Neutrophil (primary cell): Measurements from ENCODE around the gene MTMR6.

Source experiments
- H3K27ac ChIP-seq: fragments of 200-600 bp; sonication (generic); 2 replicates; pipeline ENCODE4 v1.5.1; 2016; ENCODE audit warnings: mild to moderate bottlenecking, moderate library complexity
- H3K27me3 ChIP-seq: fragments of 200-600 bp; sonication (generic); 2 replicates; pipeline ENCODE4 v1.6.0; 2016; ENCODE audit warnings: mild to moderate bottlenecking
- H3K36me3 ChIP-seq: fragments of 200-600 bp; sonication (generic); 2 replicates; pipeline ENCODE4 v1.5.1; 2017
- H3K4me1 ChIP-seq, 2 experiments: fragments of 200-600 bp in 1 of 2; sonication (generic) in 1 of 2; 1 replicate in 1 of 2; 2 replicates in 1 of 2; pipeline versions ENCODE4 v1.5.1 to v1.6.1; 2013 to 2016; ENCODE audit warnings: low read depth in 1 of 2, low read length in 1 of 2, mild to moderate bottlenecking in 1 of 2, moderate library complexity in 1 of 2; ENCODE audit not compliant: control insufficient read depth in 1 of 2, insufficient read depth in 1 of 2
- H3K4me3 ChIP-seq, 2 experiments: fragments of 200-600 bp in 1 of 2; sonication (generic) in 1 of 2; 1 replicate in 1 of 2; 2 replicates in 1 of 2; pipeline ENCODE4 v1.5.1; 2013 to 2016; ENCODE audit warnings: low read depth in 1 of 2, low read length in 1 of 2, mild to moderate bottlenecking in 1 of 2, moderate library complexity in 1 of 2
- H3K9me3 ChIP-seq: fragments of 200-600 bp; sonication (generic); 2 replicates; pipeline ENCODE4 v1.5.1; 2016
- CTCF ChIP-seq: fragments of 200-600 bp; sonication (generic); IDR thresholded peaks from 2 replicates; pipeline ENCODE4 v1.5.1; 2016; ENCODE audit warnings: antibody characterized with exemption

The MTMR6 gene

GRCh38 chr13:25242956-25243355 lies 44.3 kb downstream of the MTMR6 start:
- TF ChIP-seq CTCF = no peak
- Histone ChIP-seq H3K36me3 (peaks cover 10% of the 10 kb centered on the region), H3K27ac (no peak overlapping the region), H3K9me3 (no peaks in the 10 kb centered on the region), H3K4me3 (no peak overlapping the region), H3K4me1 (peaks cover 4 to 16% of the 10 kb centered on the region in 2 experiments), H3K27me3 (no peaks in the 10 kb centered on the region)

GRCh38 chr13:25241007-25241406 lies 46.3 kb downstream of the MTMR6 start:
- H3K27me3 ChIP-seq = peaks cover 1% of the 10 kb centered on the region
- H3K36me3 ChIP-seq = peaks cover 10% of the 10 kb centered on the region
- H3K27ac ChIP-seq = no peak overlapping the region
- H3K9me3 ChIP-seq = no peaks in the 10 kb centered on the region
- no peak for TF ChIP-seq CTCF
- peaks cover 0 to 11% of the 10 kb centered on the region in 2 experiments for H3K4me1 ChIP-seq
- H3K4me3 ChIP-seq = no peak overlapping the region

GRCh38 chr13:25237083-25237482 lies 50.2 kb downstream of the MTMR6 start:
- TF ChIP-seq CTCF = no peak

GRCh38 chr13:25233861-25234260 lies 53.4 kb downstream of the MTMR6 start:
- Histone ChIP-seq H3K36me3 (no peaks in the 10 kb centered on the region), H3K9me3 (no peaks in the 10 kb centered on the region), H3K27ac (no peak overlapping the region), H3K27me3 (peaks cover 62% of the 10 kb centered on the region), H3K4me3 (no peak overlapping the region), H3K4me1 (peaks cover 0 to 5% of the 10 kb centered on the region in 2 experiments)
- TF ChIP-seq CTCF = no peak

More at GRCh38 chr13:25237083-25237482, 50.2 kb downstream of the MTMR6 start:
- H3K27me3 ChIP-seq = peaks cover 30% of the 10 kb centered on the region
- no peak overlapping the region for H3K27ac ChIP-seq
- peaks cover 0 to 5% of the 10 kb centered on the region in 2 experiments for H3K4me1 ChIP-seq
- no peaks in the 10 kb centered on the region for H3K9me3 ChIP-seq
- H3K4me3 ChIP-seq = no peak overlapping the region
- no peaks in the 10 kb centered on the region for H3K36me3 ChIP-seq

- H3K4me1 ChIP-seq = peaks cover 0 to 5% of the 10 kb centered on the region in 2 experiments
- no peaks in the 10 kb centered on the region for H3K36me3 ChIP-seq
- H3K9me3 ChIP-seq = no peaks in the 10 kb centered on the region
- peaks cover 70% of the 10 kb centered on the region for H3K27me3 ChIP-seq
- peak; percentile 33 for TF ChIP-seq CTCF
- no peak overlapping the region for H3K4me3 ChIP-seq
- H3K27ac ChIP-seq = no peak overlapping the region
Measured at GRCh38 chr13:25232937-25233515, 54.3 kb downstream of the MTMR6 start.
